ENCODE results near the gene EEPD1. TPM values are rescaled to one million over a fixed set of nuclear protein-coding genes. Genes with fewer than 3 reads are reported as not detected.

EEPD1 gene
- total and polyA plus RNA-seq, 4 donors = 2.3 to 12.3 (median 7.1) TPM

- H3K36me3 ChIP-seq (ENCODE audit: control insufficient read depth in 4 of 4, insufficient read depth in 3 of 4, low read depth in 1 of 4, low read length in 3 of 4) = peaks cover 0 to 3% (median 0%) of the 10 kb centered on the region in 4 donors
- H3K27me3 ChIP-seq (ENCODE audit: control insufficient read depth in 4 of 4, insufficient read depth in 4 of 4, low read length in 3 of 4) = no peaks in the 10 kb centered on the region
- peaks cover 6 to 32% (median 18%) of the 10 kb centered on the region in 4 donors for H3K4me1 ChIP-seq (ENCODE audit: control insufficient read depth in 4 of 4, insufficient read depth in 4 of 4, low read length in 3 of 4)
- TF ChIP-seq RXRA (IDR thresholded peaks at IDR 0.05) (no peak), ATF3 (IDR thresholded peaks at IDR 0.05) (no peak), HNF4G (IDR thresholded peaks at IDR 0.05) (no peak), FOXA2 (IDR thresholded peaks at IDR 0.05) (no peak), FOXA1 (IDR thresholded peaks at IDR 0.05) (no peak), REST (IDR thresholded peaks at IDR 0.05) (no peak), EGR1 (IDR thresholded peaks at IDR 0.05; ENCODE audit: low read depth in 2 of 2) (no peak), SP1 (IDR thresholded peaks at IDR 0.05) (no peak)
- no peak overlapping the region for H3K9ac ChIP-seq (ENCODE audit: low read depth in 1 of 2, low read length in 2 of 2)
- no peak overlapping the region for H3K4me3 ChIP-seq (ENCODE audit: low read depth in 1 of 3, low read length in 3 of 3)
- no peak for DNase-seq (ENCODE audit: low spot score)
- H3K9me3 ChIP-seq (ENCODE audit: control insufficient read depth in 4 of 4, low read length in 3 of 4) = no peaks in the 10 kb centered on the region
- no peak overlapping the region for H3K27ac ChIP-seq (ENCODE audit: low read depth in 1 of 2, low read length in 2 of 2)
- WGBS = 96% methylated on average over 4 of the region's 4 CpGs
Measured at GRCh38 chr7:36286688-36287087, 133.6 kb downstream of the EEPD1 start.

- 64% methylated on average over 19 of the region's 19 CpGs for WGBS
- Histone ChIP-seq H3K36me3 (ENCODE audit: control insufficient read depth in 4 of 4, insufficient read depth in 3 of 4, low read depth in 1 of 4, low read length in 3 of 4) (peaks cover 0 to 3% (median 0%) of the 10 kb centered on the region in 4 donors), H3K4me1 (ENCODE audit: control insufficient read depth in 4 of 4, insufficient read depth in 4 of 4, low read length in 3 of 4) (peaks cover 7 to 41% (median 24%) of the 10 kb centered on the region in 4 donors), H3K9me3 (ENCODE audit: control insufficient read depth in 4 of 4, low read length in 3 of 4) (no peaks in the 10 kb centered on the region), H3K27ac (ENCODE audit: low read depth in 1 of 2, low read length in 2 of 2) (no peak overlapping the region), H3K27me3 (ENCODE audit: control insufficient read depth in 4 of 4, insufficient read depth in 4 of 4, low read length in 3 of 4) (no peaks in the 10 kb centered on the region), H3K9ac (ENCODE audit: low read depth in 1 of 2, low read length in 2 of 2) (no peak overlapping the region), H3K4me3 (ENCODE audit: low read depth in 1 of 3, low read length in 3 of 3) (no peak overlapping the region)
- TF ChIP-seq HNF4G (IDR thresholded peaks at IDR 0.05) = no peak
- TF ChIP-seq NR2F2 (IDR thresholded peaks at IDR 0.05) = peak; percentile 96
- TF ChIP-seq MAX (IDR thresholded peaks at IDR 0.05) = no peak
- DNase-seq (ENCODE audit: low spot score) = no peak
Measured at GRCh38 chr7:36287371-36288241, 134.6 kb downstream of the EEPD1 start.

GRCh38 chr7:36288501-36288900, 135.4 kb downstream of the EEPD1 start:
- no peak overlapping the region for H3K9ac ChIP-seq (ENCODE audit: low read depth in 1 of 2, low read length in 2 of 2)
- DNase-seq (ENCODE audit: low spot score) = no peak
- H3K27me3 ChIP-seq (ENCODE audit: control insufficient read depth in 4 of 4, insufficient read depth in 4 of 4, low read length in 3 of 4) = no peaks in the 10 kb centered on the region
- 97% methylated on average over 5 of the region's 5 CpGs for WGBS
- no peaks in the 10 kb centered on the region for H3K9me3 ChIP-seq (ENCODE audit: control insufficient read depth in 4 of 4, low read length in 3 of 4)
- H3K36me3 ChIP-seq (ENCODE audit: control insufficient read depth in 4 of 4, insufficient read depth in 3 of 4, low read depth in 1 of 4, low read length in 3 of 4) = peaks cover 0 to 3% (median 0%) of the 10 kb centered on the region in 4 donors
- H3K27ac ChIP-seq (ENCODE audit: low read depth in 1 of 2, low read length in 2 of 2) = no peak overlapping the region
- peaks cover 7 to 42% (median 25%) of the 10 kb centered on the region in 4 donors for H3K4me1 ChIP-seq (ENCODE audit: control insufficient read depth in 4 of 4, insufficient read depth in 4 of 4, low read length in 3 of 4)
- H3K4me3 ChIP-seq (ENCODE audit: low read depth in 1 of 3, low read length in 3 of 3) = no peak overlapping the region
- TF ChIP-seq ZBTB33 (IDR thresholded peaks at IDR 0.05) = no peak

Measured in liver (tissue), 9 donors.